Activated CD8-positive, alpha-beta memory T cell treated with anti-CD3 and anti-CD28 coated beads, Interleukin-2, amount 50 U/mL, for 1 hour (primary cell): ENCODE measurements around the gene RRBP1.
"Not testable (repeated sequence)": the region's sequence is repeated elsewhere in the genome, so short reads cannot be mapped to it uniquely, and the experiment has no call there.

ENCODE experiments used
- DNase-seq: peaks from one replicate; pipeline ENCODE4 v3.0.0-alpha.2; 2020; ENCODE audit errors: extremely low read depth

Gene RRBP1

DNA sequence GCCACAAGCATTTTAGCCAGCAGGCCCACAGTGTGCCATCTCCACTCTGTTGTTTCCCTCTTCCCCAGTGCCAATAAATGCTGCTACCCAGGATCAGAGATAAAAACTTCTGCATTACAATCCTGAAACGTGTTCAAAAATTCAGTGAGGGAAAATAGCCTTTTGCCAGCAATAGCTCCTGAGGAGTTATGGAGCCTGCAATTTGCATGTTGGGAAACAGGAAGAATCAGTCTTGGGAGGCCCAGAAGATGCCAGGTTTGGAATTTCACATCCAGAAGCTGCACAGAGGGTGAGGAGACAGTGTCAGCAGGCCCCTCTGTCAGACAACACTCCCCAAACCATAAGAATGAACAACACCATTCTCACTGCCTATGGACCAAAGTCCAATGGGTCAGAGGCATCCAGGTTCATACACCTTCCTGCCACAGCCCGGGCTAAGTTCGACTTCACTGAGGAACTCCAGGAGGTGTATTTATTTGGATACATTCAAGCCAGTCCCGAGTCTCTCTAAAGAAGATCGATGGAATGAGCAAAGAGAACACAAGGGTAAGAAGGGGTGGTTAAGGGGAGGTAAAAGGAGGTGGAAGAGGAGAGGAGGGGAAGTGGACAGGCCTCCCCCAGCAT lies 20.8 kb downstream of the RRBP1 start:
- DNase-seq, result no peak

DNA sequence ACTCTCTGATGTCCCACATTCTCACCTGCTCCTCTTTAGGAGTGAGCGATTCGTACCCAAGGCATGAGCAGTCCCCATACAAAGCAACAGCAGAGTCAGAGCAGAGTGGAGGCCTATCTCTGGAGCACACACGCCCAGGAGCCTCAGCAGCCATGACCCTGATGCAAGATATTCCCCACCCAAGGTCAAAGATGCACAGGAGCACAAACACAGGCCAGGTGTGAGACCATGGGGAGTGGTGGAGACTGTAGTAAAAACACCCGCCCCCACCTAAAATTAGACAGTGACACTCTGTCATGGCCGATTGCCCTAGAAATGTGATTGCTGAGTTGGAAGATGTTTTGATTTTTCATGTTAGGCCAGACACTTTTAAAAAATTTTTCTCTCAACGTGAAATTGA lies 21.4 kb downstream of the RRBP1 start:
- no peak for DNase-seq

DNA sequence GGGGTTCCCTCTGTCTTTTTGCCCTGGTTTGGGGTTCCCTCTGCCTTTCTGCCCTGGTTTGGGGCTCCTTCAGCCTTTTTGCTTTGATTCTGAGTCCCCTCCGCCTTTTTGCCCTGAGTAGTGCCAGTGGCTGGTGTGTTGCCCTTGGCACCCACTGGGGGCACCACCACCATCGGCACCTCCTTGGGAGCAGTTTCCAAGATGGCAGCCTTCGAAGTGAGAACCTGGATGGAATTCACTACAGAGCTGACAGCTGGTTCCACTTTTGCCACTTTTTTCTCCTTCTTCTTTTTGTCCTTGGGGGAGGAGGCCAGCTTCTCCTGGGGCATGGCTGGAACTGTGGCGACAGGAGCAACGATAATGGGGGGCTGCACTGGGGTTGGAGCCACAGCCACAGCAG lies 22.2 kb downstream of the RRBP1 start:
- no peak for DNase-seq

DNA sequence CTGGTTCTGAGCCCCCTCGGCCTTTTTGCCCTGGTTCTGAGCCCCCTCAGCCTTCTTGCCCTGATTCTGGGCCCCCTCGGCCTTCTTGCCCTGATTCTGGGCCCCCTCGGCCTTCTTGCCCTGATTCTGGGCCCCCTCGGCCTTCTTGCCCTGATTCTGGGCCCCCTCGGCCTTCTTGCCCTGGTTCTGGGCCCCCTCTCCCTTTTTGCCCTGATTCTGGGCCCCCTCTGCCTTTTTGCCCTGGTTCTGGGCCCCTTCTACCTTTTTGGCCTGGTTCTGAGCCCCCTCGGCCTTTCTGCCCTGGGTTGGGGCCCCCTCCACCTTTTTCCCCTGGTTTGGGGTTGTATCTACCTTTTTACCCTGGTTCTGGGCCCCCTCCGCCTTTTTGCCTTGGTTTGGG lies 22.7 kb downstream of the RRBP1 start:
- DNase-seq, result not testable (repeated sequence)

DNA sequence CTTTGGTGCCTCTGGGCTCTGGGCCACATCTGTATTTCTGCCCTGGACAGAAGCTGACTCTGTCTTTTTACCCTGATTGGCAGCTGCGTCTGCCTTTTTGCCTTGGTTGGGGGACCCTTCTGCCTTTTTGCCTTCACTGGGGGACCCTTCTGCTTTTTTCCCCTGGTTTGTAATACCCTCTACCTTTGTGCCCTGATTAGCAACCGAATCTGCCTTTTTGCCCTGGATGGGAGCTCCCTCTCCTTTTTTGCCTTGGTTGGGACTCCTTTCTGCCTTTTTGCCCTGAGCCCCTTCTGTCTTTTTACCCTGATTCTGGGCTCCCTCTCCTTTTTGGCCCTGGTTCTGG lies 23.4 kb downstream of the RRBP1 start:
- no peak for DNase-seq

DNA sequence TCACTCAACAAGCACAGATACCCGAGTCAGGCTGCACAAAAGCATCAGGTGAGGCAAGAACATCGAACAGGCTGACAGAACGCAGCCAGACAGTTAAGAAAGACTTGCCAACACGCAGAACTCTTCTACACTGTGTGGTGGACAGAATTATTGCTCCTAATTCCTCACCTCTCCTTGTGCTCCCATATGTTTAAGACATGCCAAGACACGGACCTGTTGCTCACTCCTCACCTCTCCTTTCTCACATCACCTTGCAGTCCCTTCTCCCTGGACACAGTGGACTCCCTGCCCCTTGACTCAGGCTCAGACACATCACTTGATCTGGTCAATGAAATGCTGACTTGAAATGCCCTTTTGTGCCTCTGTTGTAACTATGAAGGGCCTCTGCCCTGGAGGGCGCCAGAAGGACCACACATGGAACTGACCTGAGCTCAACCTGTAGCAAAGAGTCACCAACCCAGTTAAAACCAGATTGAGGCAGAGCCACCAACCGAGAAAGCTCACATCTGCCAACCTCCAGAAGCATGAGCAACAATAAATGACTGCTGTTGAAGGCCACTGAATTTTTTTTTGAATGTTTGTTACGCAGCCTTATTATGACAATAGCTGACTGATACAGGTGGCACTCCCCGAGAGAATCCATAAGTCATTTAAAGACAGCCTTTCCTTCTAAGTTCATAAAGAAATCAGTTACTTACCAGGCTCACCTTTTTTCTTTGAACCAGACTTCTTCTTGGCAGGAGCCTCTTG lies 24.0 kb downstream of the RRBP1 start:
- no peak for DNase-seq

DNA sequence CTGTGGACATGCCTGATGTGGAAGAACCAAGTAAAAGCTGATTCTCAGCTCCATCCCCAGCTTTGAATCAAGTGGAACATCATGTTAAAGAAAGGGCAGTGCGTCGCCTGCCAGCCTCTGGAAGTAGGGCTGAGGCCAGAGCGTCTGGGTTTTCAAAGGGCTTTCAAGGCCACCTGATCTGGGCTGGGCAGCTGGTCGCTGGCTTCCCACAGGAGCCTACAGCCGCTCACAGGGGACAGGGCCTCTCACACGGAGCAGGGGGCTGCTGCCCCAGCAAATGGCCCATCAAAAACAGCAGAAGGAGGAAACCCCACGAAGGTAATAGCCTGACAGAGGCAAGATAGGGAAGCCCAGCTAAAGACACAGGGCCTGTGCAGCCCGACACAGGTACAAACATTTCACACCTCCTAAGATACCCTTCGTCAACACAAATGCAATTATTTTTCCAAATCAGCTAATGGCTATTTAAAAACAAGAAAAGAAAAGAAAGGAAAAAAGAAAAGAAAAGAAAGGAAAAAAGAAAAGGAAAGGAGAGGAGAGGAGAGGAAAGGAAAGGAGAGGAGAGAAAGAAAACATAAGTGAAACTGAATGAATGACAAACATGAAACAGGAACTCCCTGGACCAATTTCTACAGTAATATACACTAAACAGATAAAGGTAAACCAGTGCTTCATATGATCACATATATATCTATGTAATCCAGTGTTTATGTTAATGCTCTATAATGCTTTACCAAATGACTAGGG lies 24.8 kb downstream of the RRBP1 start:
- no peak for DNase-seq

DNA sequence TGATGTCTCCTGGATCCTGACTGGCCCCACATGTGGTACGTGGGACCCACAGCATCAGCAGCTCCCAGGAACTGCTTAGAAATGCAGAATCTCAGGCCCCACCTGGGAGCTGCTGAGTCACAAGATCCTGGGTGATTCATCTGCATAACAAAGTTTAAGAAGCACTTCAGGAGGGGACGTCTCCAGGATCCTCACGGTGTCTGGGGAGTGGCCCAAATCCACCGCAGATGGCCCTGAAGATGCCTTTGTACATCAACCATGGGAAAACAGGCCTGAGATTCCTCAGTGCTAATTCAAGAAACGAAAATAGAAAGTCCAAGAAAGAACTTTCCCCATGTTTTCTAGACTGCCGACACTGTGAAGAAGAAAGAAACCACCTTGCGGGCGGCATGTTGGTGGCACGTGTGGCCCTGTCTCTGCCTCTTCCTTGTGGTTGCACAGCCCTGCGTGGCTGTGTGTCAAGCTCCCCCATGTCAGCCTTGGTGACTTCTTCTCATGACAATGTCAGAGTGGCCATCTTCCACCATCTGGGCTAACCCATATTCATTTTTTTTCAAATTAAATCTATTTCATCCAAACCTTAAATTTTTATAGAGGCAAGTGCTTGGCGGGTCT lies 26.1 kb downstream of the RRBP1 start:
- DNase-seq, result no peak

DNA sequence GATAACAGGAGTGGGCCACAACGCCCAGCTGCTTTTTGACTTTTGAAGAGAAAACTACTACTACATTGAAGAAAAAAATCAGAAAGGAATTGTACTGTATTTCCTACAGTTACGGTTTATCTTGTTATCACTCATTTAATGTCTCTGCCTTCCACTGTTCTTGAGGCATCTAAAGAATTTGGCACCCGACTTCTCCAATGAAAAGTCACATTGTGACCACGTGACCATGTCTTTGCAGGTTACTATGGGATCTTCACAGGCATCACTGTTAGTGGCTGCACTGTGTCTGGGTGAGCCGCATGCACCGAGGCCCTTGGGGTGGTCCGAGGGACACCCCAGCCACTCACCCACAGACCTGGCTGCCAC lies 26.8 kb downstream of the RRBP1 start:
- no peak for DNase-seq

DNA sequence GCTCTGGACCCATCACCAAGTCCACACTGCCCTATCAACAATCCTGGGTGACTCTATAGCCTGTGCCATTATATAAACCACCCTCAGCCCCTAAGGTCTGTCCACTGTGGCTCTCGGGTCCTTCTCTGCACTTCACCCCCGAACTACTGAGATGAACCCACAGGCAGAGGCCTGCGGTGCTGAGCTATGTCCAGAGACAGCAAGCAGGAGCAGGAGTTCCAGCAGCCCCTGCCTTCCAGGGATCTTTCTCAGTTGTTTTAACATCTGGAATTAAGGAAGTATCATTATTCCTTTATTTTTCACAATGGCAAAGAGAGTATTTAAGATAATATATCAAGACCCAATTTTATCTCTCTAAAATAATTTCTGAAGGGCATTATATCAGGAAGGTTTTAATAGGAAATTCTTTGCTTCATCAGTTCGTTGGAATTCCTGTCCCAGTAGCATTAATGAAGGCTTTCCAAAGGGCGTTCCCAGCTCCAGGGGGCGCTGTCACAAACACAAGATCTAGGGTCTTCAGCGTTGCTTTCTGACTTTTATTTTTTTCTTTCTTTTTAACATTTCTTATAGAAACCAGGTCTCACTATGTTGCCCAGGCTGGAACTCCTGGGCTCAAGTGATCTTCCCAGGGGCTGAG lies 27.3 kb downstream of the RRBP1 start:
- DNase-seq, result no peak

DNA sequence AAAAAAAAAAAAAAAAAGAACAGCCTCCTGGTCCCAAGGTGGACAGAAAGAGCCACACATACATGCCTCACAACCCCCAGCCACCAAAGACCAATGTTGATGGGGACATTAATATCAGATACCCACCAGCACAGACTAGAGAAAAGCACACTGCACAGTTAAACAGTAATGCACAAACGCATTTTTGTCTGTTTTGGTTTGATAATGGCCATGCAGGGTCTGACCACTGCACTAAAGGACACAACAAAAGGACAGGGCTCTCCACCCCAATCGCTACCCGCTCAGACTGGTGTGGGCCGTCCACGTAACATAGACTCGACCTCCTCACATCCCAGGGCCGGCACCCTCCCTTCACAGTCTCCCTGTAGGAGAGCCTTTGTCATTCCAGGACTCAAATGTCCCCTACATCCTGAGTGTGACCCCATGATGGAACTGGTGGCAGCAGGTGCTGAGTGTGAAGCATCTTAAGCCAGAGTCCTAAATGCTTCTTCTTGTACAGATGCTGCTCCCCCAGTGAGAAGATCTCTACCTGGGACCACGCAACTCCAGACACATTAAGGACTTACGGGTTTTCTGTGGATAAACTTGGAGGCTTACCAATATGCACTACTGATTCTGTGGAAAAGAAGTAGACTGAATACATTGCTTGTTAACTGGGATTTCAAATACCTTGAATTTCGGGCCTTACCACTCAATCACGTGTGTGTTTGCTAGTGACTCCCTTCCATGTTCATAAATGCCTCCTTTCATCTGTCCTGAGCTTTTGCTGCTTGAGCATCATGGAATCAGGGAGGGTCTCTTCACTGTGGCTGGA lies 28.0 kb downstream of the RRBP1 start:
- no peak for DNase-seq

DNA sequence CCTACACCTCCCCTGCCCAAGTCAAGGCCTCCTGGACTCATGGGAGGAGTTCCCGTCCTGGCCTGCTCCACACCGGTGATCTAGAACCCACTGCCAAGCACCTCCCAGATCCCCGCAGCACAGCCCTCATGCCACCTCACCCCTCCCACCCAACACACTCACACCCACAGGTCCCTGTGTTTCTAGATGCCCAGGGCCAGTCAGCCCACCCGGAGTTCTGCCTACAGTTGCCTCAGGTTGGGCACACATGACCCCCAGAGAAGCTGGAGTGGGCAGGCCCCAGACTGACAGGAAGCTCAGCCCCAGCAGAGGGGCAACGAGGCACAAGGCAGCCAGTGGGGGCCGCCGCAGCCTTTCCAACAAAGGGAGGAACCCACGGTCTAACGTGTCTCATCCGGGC lies 29.6 kb downstream of the RRBP1 start:
- no peak for DNase-seq

DNA sequence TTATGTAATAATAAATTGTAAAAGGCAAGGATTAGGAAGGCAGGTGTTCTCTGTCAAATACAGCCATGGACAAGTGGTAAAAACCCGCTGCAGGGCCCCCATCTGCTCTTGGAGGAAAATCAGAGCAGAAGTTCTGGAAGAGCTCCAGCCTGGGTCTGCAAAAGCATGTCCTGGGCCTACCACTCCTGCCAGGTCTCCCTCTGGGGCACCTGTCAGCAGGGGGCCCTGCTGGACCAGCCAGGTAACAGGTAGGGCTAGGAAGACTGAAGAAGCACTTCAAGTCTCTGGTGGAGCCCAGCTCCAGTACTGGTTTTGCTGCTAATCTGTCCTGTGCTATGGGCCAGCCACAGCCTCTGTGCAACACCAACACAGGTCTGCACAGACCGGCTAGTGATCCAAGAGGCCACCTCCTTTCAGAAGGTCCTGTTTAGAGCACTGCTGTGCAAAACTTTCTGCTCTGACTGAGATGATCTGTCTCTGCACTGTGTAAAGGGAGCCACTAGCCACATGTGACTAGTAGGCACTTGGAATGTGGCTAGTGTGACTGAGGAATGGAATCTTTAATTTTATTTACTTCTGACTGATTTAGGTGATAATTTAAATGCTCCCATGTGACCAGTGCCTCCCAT lies 30.2 kb downstream of the RRBP1 start:
- DNase-seq, result no peak

DNA sequence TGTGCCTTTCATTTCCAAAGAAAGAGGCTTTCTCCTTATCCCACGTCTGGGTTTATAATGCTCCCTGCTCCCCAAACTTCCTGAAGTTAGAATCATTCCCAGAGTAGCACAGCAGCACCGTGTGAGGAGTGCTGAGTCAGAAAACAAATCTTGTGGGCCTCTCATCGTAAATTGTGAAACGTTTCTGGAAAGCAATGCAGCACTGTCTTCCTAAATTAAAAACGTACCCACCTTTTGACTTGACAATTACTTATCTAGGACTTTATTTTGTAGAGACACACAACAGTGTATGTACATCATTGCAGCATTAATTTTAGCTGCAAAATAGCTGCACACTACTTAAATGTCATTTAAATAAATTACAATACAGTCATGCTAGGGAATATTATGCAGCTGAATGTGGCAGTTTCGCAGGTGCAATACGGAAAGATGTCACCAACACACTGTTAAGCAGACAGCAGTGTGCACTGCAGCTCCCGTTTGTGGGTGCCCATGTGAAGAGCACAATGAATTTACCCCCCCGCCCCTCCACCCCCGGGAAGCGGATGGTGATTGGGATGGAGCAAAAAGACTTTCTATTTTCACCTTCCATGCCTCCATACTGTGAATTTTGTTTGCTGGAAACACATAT lies 30.8 kb downstream of the RRBP1 start:
- DNase-seq, result no peak

DNA sequence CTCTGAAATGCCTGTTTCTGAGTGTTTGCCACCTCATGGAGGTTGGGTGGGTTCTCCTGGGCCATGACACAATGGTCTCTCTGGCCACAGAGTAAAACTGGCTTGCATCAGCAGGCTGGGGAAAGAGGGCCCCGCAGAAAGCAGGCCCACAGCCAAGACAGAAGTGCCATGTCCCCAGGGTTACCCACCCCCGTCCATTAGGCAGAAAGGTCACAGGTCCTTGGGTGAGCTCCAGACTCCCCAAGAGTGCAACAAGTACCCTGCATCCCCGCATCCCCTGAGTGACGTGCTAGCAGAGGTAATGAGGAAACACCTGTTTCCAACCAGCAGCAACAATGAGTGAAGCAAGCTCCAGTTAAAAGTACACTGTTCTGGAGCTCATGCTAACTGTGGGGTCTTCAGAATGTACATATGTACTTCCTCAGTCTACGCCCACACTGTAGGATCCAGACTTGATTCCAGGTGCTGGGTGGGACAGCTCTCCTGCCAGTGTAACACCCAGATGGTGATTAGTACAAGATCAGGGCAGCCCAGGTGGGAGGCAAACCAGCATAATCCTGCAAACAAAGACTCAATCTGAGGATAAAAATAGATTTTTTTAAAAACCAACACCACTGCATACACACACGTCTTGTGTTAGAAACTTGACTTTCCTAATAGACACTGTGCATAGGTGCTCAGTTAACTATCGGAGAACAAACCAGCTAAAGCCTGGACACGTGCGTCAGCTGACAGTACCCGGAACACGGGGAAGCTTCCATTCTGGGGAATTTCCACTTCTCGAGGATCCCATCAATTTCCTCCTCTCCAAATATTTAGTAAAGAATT lies 31.5 kb downstream of the RRBP1 start:
- DNase-seq, result no peak

DNA sequence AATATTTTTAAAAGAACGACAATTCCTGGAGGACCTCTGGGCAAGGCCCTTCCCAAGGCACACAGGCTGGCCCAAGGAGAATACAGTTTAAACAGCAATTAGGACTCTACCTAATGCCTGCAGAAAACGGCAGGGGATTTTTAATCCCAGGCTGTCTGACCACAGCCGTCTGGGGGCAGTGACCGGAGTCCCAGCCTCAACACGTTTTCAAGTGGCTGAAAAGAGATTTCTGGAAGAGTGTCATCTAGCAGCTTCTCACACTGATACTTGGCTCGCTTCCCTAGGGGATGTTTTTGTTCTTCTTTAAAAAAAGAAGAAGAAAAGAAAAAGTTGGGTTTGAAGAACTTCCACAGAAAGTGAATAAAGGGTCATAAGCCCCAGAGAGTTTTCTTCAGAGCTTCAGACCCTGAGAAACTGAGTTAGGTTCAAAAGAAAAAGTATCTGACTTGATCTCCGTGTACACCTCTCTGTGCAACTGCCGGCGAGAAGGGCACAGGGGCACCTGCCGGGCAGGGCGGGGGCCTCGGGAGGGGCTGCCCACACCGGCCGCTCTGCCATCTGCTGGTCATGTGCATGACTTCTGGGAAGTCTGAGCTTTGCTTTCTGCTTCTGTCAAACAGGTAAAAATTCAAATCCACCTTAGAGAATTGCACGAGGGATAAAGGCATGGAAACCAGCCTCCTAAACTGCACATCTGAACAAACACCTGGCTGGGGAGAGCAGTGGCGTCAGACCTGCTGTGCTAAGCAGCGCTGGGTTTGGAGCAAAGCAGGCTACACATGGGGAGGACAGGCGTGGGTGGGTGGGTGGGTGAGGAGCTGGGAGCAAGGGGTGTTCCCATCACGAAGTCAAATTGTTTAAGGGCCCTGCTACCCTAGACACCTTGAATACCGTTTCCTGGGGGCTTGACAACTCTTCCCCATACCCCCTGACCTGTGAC lies 33.0 kb downstream of the RRBP1 start:
- DNase-seq, result no peak

DNA sequence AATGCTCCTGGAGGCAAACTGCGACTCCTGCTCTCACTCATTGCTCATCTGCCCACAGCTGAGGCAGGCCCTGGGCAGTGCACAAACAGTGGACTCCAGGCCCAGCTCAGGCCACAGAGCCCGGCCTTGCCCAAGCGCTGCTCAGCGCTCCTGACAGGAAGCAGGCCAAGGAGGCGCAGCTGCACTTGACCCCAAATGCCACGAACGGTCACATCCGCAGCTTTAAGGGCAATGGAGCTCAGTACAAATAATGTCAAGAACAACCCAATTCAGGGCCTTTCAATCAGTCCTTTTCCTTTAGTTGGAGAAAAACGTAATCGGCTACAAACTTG lies 33.8 kb downstream of the RRBP1 start:
- DNase-seq, result no peak
